NCI-H446 treated with DMSO at 0.1 percent for 48 hours (cell line): Measurements from ENCODE around the gene MDGA2.
"Not testable (repeated sequence)": the region's sequence is repeated elsewhere in the genome, so short reads cannot be mapped to it uniquely, and the experiment has no call there.

ENCODE experiments used
- DNase-seq: peaks from one replicate; lab custom pipeline; 2025; lab: John Stamatoyannopoulos, UW

MDGA2 gene

GRCh38 chr14:47226877-47227520 is 448.4 kb downstream of the MDGA2 start:
- no peak for DNase-seq

- no peak for DNase-seq
Observed at GRCh38 chr14:47223656-47224055, 451.7 kb downstream of the MDGA2 start.

GRCh38 chr14:47220096-47220495 is 455.3 kb downstream of the MDGA2 start:
- no peak for DNase-seq

- DNase-seq, result no peak
Observed at GRCh38 chr14:47211263-47211662, 464.1 kb downstream of the MDGA2 start.

- no peak for DNase-seq
Observed at GRCh38 chr14:47210099-47210498, 465.3 kb downstream of the MDGA2 start.

- DNase-seq, result no peak
Observed at GRCh38 chr14:47208434-47208833, 467.0 kb downstream of the MDGA2 start.

GRCh38 chr14:47207617-47208016 is 467.8 kb downstream of the MDGA2 start:
- DNase-seq, result no peak

GRCh38 chr14:47200740-47201139 is 474.7 kb downstream of the MDGA2 start:
- no peak for DNase-seq

- no peak for DNase-seq
Observed at GRCh38 chr14:47195582-47195981, 479.8 kb downstream of the MDGA2 start.

- no peak for DNase-seq
Observed at GRCh38 chr14:47194055-47194454, 481.4 kb downstream of the MDGA2 start.

GRCh38 chr14:47192203-47192602 is 483.2 kb downstream of the MDGA2 start:
- not testable (repeated sequence) for DNase-seq

GRCh38 chr14:47191700-47192099 is 483.7 kb downstream of the MDGA2 start:
- no peak for DNase-seq

GRCh38 chr14:47189911-47190484 is 485.4 kb downstream of the MDGA2 start:
- no peak for DNase-seq

GRCh38 chr14:47186486-47186885 is 488.9 kb downstream of the MDGA2 start:
- DNase-seq, result no peak

- no peak for DNase-seq
Observed at GRCh38 chr14:47179906-47180305, 495.5 kb downstream of the MDGA2 start.

- not testable (repeated sequence) for DNase-seq
Observed at GRCh38 chr14:47171896-47172295, 503.5 kb downstream of the MDGA2 start.

GRCh38 chr14:47167402-47167801 is 508.0 kb downstream of the MDGA2 start:
- DNase-seq, result no peak

- no peak for DNase-seq
Observed at GRCh38 chr14:47155395-47155794, 520.0 kb downstream of the MDGA2 start.

GRCh38 chr14:47154276-47154797 is 521.1 kb downstream of the MDGA2 start:
- DNase-seq, result no peak

- no peak for DNase-seq
Observed at GRCh38 chr14:47153746-47154145, 521.7 kb downstream of the MDGA2 start.

GRCh38 chr14:47150267-47150666 is 525.1 kb downstream of the MDGA2 start:
- no peak for DNase-seq

GRCh38 chr14:47149326-47149725 is 526.1 kb downstream of the MDGA2 start:
- no peak for DNase-seq

- DNase-seq, result no peak
Observed at GRCh38 chr14:47148686-47149085, 526.7 kb downstream of the MDGA2 start.

- no peak for DNase-seq
Observed at GRCh38 chr14:47120645-47121044, 554.8 kb downstream of the MDGA2 start.
